Astrocyte (in vitro differentiated cells and primary cell): ENCODE results near the gene ICAM1. TPM values are rescaled to one million over a fixed set of nuclear protein-coding genes. Genes with fewer than 3 reads are reported as not detected.

Experiments used
- DNase-seq: peaks from one replicate; pipeline ENCODE4 v3.0.0-alpha.2; 2010; ENCODE audit warnings: low read depth
- FAIRE-seq: peaks from 2 replicates; lab custom pipeline; 2011; peaks lifted over from hg19 to GRCh38; lab: Jason Lieb, UNC
- H2AFZ ChIP-seq: 2 replicates; pipeline ENCODE4 v1.6.0; 2012; ENCODE audit warnings: low read depth, low read length, inconsistent platforms
- H3K27ac ChIP-seq: 2 replicates; pipeline ENCODE4 v1.5.1; 2011; ENCODE audit warnings: low read depth, low read length, inconsistent platforms
- H3K27me3 ChIP-seq: 2 replicates; pipeline ENCODE4 v1.6.0; 2011; ENCODE audit warnings: low read length, inconsistent platforms; ENCODE audit not compliant: insufficient read depth
- H3K36me3 ChIP-seq: 2 replicates; pipeline ENCODE4 v1.5.1; 2011; ENCODE audit warnings: low read length, inconsistent platforms; ENCODE audit not compliant: insufficient read depth
- H3K4me1 ChIP-seq: 2 replicates; pipeline ENCODE4 v1.5.1; 2011; ENCODE audit warnings: low read length, inconsistent platforms; ENCODE audit not compliant: insufficient read depth
- H3K4me2 ChIP-seq: 2 replicates; pipeline ENCODE4 v1.6.0; 2012; ENCODE audit warnings: low read length, inconsistent platforms
- H3K4me3 ChIP-seq: 2 replicates; pipeline ENCODE4 v1.5.1; 2011; ENCODE audit warnings: low read depth, mild to moderate bottlenecking, low read length, inconsistent platforms; ENCODE audit not compliant: insufficient read depth
- H3K79me2 ChIP-seq: 2 replicates; pipeline ENCODE4 v1.6.0; 2012; ENCODE audit warnings: mild to moderate bottlenecking, low read length, inconsistent platforms; ENCODE audit not compliant: insufficient read depth
- H3K9ac ChIP-seq: 2 replicates; pipeline ENCODE4 v1.6.0; 2012; ENCODE audit warnings: mild to moderate bottlenecking, low read length, inconsistent platforms
- H3K9me3 ChIP-seq: 2 replicates; pipeline ENCODE4 v1.5.1; 2012; ENCODE audit warnings: low read depth, mild to moderate bottlenecking, low read length, inconsistent platforms; ENCODE audit not compliant: insufficient read depth
- H4K20me1 ChIP-seq: 2 replicates; pipeline ENCODE4 v1.6.0; 2012; ENCODE audit warnings: low read length, inconsistent platforms; ENCODE audit not compliant: insufficient read depth
- H3K27ac Mint-ChIP-seq: one replicate; pipeline ENCODE4 v1.8.0; 2021; ENCODE audit warnings: mild to moderate bottlenecking, mixed read lengths; ENCODE audit not compliant: unreplicated experiment
- H3K27me3 Mint-ChIP-seq: one replicate; pipeline ENCODE4 v1.8.0; 2021; ENCODE audit warnings: low read depth, mixed read lengths; ENCODE audit not compliant: unreplicated experiment
- H3K36me3 Mint-ChIP-seq: one replicate; pipeline ENCODE4 v1.8.0; 2021; ENCODE audit warnings: low read depth, mixed read lengths; ENCODE audit not compliant: unreplicated experiment
- H3K4me1 Mint-ChIP-seq: one replicate; pipeline ENCODE4 v1.8.0; 2021; ENCODE audit warnings: low read depth, mixed read lengths; ENCODE audit not compliant: unreplicated experiment
- H3K4me3 Mint-ChIP-seq: one replicate; pipeline ENCODE4 v1.8.0; 2021; ENCODE audit warnings: mild to moderate bottlenecking, moderate library complexity, mixed read lengths; ENCODE audit not compliant: unreplicated experiment
- H3K9me3 Mint-ChIP-seq: one replicate; pipeline ENCODE4 v1.8.0; 2021; ENCODE audit warnings: mild to moderate bottlenecking, mixed read lengths; ENCODE audit not compliant: unreplicated experiment
- EZH2 ChIP-seq: IDR thresholded peaks from 2 replicates; pipeline ENCODE4 v1.6.1; 2012; ENCODE audit warnings: mild to moderate bottlenecking, low read length, inconsistent platforms; ENCODE audit not compliant: insufficient read depth
- total RNA-seq: library from RNA; stranded (reverse); gene quantifications from 2 replicates; pipeline ENCODE4 v1.2.1, GENCODE V29; 2021
- TF ChIP-seq, protein P1 (sequence below): IDR thresholded peaks from 2 replicates; pipeline ENCODE4 v1.5.1; 2011; ENCODE audit warnings: low read depth, mild to moderate bottlenecking, inconsistent platforms, low read length, moderate library complexity; ENCODE audit not compliant: insufficient read depth

Gene ICAM1
- total RNA-seq, 1 donor from 2014 or later, result 11.0 TPM

GRCh38 chr19:10228393-10228792 lies 42.5 kb upstream of the ICAM1 start:
- Mint-ChIP-seq H3K4me3 (no peak overlapping the region), H3K27me3 (no peaks in the 10 kb centered on the region), H3K27ac (no peak overlapping the region), H3K4me1 (peaks cover 2% of the 10 kb centered on the region), H3K9me3 (no peaks in the 10 kb centered on the region), H3K36me3 (peaks cover 8% of the 10 kb centered on the region)
- Histone ChIP-seq H3K4me2 (no peak overlapping the region), H3K4me3 (no peak overlapping the region), H3K9ac (no peak overlapping the region), H3K36me3 (no peaks in the 10 kb centered on the region), H2AFZ (no peak overlapping the region), H3K79me2 (peaks cover 23% of the 10 kb centered on the region), H3K27ac (no peak overlapping the region), H3K4me1 (peaks cover 8% of the 10 kb centered on the region), H3K9me3 (no peaks in the 10 kb centered on the region), H3K27me3 (no peaks in the 10 kb centered on the region), H4K20me1 (peaks cover 22% of the 10 kb centered on the region)
- TF ChIP-seq, protein P1, sequence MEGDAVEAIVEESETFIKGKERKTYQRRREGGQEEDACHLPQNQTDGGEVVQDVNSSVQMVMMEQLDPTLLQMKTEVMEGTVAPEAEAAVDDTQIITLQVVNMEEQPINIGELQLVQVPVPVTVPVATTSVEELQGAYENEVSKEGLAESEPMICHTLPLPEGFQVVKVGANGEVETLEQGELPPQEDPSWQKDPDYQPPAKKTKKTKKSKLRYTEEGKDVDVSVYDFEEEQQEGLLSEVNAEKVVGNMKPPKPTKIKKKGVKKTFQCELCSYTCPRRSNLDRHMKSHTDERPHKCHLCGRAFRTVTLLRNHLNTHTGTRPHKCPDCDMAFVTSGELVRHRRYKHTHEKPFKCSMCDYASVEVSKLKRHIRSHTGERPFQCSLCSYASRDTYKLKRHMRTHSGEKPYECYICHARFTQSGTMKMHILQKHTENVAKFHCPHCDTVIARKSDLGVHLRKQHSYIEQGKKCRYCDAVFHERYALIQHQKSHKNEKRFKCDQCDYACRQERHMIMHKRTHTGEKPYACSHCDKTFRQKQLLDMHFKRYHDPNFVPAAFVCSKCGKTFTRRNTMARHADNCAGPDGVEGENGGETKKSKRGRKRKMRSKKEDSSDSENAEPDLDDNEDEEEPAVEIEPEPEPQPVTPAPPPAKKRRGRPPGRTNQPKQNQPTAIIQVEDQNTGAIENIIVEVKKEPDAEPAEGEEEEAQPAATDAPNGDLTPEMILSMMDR, result no peak
- no peak for TF ChIP-seq EZH2
- FAIRE-seq, result no peak
- no peak for DNase-seq

DNA sequence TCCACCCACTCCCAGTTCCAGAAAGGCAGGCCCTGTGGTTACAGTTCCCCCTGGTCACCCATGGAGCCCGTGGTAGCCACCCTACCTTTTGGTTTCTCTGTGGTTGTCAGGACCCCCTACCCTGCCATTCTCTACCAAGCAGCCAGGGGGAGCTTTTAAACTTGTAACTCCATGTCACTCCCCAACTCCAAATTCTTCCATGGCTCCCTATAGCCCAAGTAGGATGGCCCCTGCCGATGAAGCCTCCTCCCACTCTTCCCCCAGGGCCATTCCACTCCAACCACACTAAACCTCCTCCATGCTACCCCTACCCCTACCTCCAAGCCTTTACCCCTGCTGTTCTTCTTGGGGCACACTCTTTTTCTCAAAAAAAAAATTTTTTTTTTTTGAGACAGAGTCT lies 42.0 kb upstream of the ICAM1 start:
- FAIRE-seq, result no peak
- Mint-ChIP-seq H3K27ac (no peak overlapping the region), H3K27me3 (no peaks in the 10 kb centered on the region), H3K9me3 (no peaks in the 10 kb centered on the region), H3K4me1 (peaks cover 2% of the 10 kb centered on the region), H3K4me3 (peak overlapping the region; percentile 71), H3K36me3 (peaks cover 8% of the 10 kb centered on the region)
- no peak for TF ChIP-seq EZH2
- TF ChIP-seq, protein P1, result peak; percentile 23
- Histone ChIP-seq H3K4me1 (peaks cover 8% of the 10 kb centered on the region), H4K20me1 (peaks cover 22% of the 10 kb centered on the region), H3K4me2 (no peak overlapping the region), H3K9ac (no peak overlapping the region), H3K27me3 (no peaks in the 10 kb centered on the region), H3K79me2 (peaks cover 23% of the 10 kb centered on the region), H3K9me3 (no peaks in the 10 kb centered on the region), H3K4me3 (no peak overlapping the region), H3K36me3 (no peaks in the 10 kb centered on the region), H3K27ac (no peak overlapping the region), H2AFZ (no peak overlapping the region)
- DNase-seq, result no peak

DNA sequence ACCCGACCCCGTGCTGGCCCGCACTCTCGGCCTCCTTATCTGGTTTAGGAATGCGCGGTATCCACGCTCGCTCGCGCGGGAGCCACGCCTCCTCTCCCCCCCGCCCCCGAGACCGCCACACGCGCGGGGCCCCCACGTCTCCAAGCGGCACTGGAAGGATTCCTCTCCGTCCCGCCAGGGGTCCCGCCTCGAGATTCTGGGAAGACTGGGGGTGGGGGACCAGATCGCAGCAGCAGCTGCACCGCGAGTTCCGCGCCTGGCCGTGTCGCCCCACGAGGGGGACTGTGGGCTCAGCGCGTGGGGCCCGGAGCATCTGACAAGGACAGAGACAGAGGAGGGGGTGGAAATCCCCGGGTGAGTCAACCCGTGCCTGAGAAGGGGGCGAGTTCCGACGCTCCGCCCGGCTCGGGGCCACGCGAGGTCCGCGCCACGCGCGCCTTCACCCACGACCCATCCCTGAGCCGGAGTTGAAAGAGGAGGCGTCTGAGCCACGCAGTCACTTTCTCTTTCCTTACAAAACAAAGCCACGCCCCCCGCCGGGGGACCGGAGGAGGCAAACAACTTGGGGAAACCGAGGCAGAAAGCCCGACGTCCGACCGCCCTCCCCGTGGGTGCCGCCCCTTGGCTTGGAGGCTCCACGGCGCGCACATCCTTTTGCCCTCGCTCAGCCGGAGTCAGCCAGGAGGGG lies 40.6 kb upstream of the ICAM1 start:
- Histone ChIP-seq H3K27me3 (no peaks in the 10 kb centered on the region), H3K4me2 (peak overlapping the region; percentile 93), H3K36me3 (no peaks in the 10 kb centered on the region), H3K4me3 (peak overlapping the region; percentile 80), H3K27ac (peak overlapping the region; percentile 78), H2AFZ (peak overlapping the region; percentile 94), H3K79me2 (peaks cover 17% of the 10 kb centered on the region), H3K9me3 (no peaks in the 10 kb centered on the region), H4K20me1 (peaks cover 22% of the 10 kb centered on the region), H3K9ac (peak overlapping the region; percentile 88), H3K4me1 (peaks cover 8% of the 10 kb centered on the region)
- Mint-ChIP-seq H3K36me3 (no peaks in the 10 kb centered on the region), H3K4me3 (peak overlapping the region; percentile 84), H3K27me3 (no peaks in the 10 kb centered on the region), H3K4me1 (peaks cover 2% of the 10 kb centered on the region), H3K9me3 (no peaks in the 10 kb centered on the region), H3K27ac (peak overlapping the region; percentile 53)
- TF ChIP-seq, protein P1, result no peak
- no peak for TF ChIP-seq EZH2
- FAIRE-seq, result no peak
- DNase-seq, result no peak
